ENCODE results near the gene SEMA3C.

Gene SEMA3C

GRCh38 chr7:80884511-80885195 lies 34.2 kb downstream of the SEMA3C start:
- no peak for DNase-seq

GRCh38 chr7:80883154-80884025 lies 35.5 kb downstream of the SEMA3C start:
- DNase-seq, result no peak

- DNase-seq, result no peak
Measured at GRCh38 chr7:80882213-80882801, 36.5 kb downstream of the SEMA3C start.

GRCh38 chr7:80881351-80881900 lies 37.4 kb downstream of the SEMA3C start:
- DNase-seq, result no peak

GRCh38 chr7:80879849-80880248 lies 39.0 kb downstream of the SEMA3C start:
- no peak for DNase-seq

GRCh38 chr7:80876894-80877414 lies 41.9 kb downstream of the SEMA3C start:
- DNase-seq, result no peak

- DNase-seq, result no peak
Measured at GRCh38 chr7:80875537-80876120, 43.2 kb downstream of the SEMA3C start.

- DNase-seq, result no peak
Measured at GRCh38 chr7:80873140-80873539, 45.7 kb downstream of the SEMA3C start.

GRCh38 chr7:80871228-80871627 lies 47.6 kb downstream of the SEMA3C start:
- DNase-seq, result no peak

- DNase-seq, result no peak
Measured at GRCh38 chr7:80870813-80871212, 48.0 kb downstream of the SEMA3C start.

GRCh38 chr7:80869821-80870751 lies 48.8 kb downstream of the SEMA3C start:
- DNase-seq, result no peak

- no peak for DNase-seq
Measured at GRCh38 chr7:80869106-80869784, 49.6 kb downstream of the SEMA3C start.

GRCh38 chr7:80868566-80868965 lies 50.3 kb downstream of the SEMA3C start:
- DNase-seq, result no peak

GRCh38 chr7:80860554-80860953 lies 58.3 kb downstream of the SEMA3C start:
- no peak for DNase-seq

- DNase-seq, result no peak
Measured at GRCh38 chr7:80859272-80859970, 59.4 kb downstream of the SEMA3C start.

- no peak for DNase-seq
Measured at GRCh38 chr7:80858141-80858903, 60.5 kb downstream of the SEMA3C start.

GRCh38 chr7:80856769-80857168 lies 62.1 kb downstream of the SEMA3C start:
- no peak for DNase-seq

GRCh38 chr7:80851896-80852476 lies 66.9 kb downstream of the SEMA3C start:
- DNase-seq, result no peak

- DNase-seq, result no peak
Measured at GRCh38 chr7:80848841-80849240, 70.0 kb downstream of the SEMA3C start.
